Left hindlimb (tissue), 1 donor: ENCODE measurements around the gene DRAXIN.

Experiments used
- DNase-seq: peaks from one replicate; pipeline ENCODE4 v3.0.0-alpha.2; 2018

DRAXIN gene

DNA sequence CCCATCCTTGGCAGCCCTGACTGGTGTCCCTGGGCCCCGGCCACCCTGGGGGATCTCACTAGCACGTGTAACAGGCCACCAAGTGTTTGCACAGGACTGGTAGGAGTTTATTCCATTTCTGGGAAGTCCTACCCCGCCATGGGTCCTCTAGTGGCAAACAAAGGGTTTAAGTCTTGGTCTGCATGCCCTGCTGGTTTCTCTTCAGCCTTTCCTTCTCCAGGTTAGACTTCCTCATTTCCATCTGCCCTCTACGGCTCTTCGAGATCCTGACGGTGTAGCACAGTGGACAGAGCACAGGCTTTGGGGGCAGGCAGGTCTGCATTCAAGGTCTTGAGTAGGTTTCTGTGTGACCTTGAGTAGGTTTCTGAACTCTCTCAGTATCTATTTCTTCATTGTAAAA, 47.3 kb downstream of the DRAXIN start:
- DNase-seq = no peak

DNA sequence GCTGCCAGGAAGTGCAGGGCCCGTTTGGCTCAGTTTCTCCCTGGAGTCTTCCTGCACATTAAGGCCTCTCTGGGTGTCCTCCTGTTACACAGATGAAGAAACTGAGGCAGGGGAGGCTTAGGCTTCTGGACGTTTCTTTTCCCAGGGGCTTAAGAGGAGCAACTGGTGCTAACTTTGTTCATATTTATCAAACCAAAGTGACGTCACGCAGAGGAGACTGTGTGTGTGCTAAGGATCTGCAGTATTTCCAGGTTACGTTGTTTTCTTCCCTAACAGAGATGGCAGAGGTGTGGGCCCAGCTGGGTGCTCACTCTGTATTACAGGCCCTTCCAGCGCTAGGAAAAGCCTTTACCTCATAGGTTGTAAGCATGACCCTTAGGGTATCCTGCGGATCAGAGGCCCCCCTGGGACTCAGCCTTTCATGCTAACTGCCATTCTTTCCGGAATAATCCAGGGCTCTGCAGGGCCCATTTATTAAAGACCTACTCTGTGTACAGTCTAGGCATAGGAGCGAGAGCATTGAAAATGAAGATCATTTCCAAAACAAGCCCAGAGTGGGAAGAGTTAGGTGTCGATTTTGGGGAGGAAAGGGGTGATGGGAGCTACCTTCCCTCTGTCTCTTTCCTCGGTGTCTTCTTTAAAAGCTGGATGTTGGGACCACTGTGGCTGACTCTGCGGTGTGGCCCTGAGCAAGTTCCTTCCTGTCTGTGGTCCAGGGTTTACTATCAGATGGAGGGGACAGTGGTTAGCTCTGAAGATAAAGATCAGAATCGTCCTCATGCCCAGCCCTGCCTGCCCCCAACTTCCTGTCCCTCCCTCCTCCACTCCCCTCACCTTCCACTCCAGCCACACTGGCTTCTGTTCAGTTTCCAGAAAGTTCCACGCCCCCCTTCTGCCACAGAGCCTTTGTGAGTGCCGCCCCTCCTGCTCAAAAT, 49.0 kb downstream of the DRAXIN start:
- no peak for DNase-seq

DNA sequence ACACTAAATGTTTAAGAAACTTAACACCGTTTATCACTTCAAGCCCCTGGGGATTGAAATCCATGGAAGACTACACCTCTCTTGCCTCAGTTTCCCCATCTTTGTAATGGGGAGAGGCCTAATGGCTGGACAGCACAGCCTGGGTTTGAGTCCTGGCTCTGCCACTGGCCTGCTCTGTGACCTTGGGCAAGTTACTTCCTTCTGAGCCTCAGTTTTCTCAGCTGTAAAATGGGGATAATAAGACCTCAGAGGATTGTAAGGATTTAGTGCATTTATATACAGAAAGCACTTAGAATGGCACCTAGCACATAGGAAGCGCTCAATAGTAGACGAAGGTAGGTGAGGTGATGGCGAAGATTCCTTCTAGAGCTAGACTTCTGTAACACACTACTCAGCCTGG, 50.0 kb downstream of the DRAXIN start:
- no peak for DNase-seq

DNA sequence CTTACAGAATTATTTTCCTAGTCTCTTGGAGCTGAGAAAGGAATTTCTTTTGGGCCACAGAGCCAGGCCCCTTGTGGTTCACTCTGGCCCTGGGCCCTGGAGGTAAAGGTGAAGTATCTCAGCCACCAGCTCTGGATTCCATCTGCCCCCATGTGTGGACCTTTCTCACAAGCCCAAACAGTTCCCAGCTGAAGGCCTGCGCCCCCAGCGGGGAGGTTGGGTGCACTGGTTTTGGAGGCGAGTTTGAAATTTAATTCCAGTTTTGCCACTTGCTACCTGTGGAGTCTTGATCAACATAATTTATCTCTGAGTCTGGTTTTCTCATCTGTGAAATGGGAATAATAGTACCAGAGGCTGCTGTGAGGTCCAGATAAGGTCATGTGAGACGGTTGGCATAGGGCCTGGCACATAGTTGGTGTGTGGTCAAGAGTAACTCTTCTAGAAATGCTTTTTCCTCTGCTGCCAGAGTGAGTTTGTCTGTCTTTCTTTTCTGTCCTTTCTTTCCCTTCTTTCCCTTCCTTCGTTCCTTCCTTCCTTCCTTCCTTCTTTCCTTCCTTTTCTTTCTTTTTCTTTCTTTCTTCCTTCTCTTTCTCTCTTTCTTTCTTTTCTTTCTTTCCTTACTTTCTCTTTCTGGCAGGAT, 50.5 kb downstream of the DRAXIN start:
- no peak for DNase-seq

DNA sequence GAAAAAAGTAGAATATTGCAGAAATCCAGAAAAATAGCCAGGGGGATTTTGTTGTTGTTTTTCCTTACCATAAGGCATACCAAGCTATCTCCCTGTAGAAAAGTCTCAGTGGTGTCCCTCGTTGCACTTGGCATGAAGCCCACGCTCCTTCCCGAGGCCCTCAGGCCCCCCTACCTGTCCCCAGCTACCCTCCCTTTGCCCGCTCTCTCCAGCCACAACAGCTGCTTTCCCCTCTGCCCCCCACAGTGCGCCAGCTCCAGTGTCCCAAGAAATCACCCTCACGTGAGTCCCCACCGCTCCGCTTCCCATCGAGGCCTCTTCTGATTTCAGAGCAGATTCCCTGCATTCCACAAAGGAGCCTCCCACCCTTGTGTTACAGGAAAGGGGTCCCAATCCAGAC, 52.8 kb downstream of the DRAXIN start:
- no peak for DNase-seq

DNA sequence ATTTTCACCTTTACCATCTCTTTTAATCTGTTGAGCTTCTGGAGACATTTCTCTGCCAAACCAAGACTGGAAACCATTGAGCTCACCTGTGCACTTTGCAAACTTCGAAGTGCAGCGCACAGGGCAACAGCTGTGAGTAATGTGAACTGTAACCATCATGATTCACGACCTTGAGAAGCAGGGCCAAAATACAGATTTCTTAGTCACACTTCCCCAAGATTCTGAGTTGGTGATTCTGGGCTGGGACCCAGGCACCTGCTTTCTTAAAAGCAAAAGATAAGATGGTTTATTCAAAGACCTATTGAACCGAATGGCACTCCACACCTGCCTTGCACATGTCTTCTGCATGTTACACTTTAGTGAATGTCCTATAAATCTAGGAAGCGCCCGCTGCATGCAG, 54.6 kb downstream of the DRAXIN start:
- DNase-seq = no peak

DNA sequence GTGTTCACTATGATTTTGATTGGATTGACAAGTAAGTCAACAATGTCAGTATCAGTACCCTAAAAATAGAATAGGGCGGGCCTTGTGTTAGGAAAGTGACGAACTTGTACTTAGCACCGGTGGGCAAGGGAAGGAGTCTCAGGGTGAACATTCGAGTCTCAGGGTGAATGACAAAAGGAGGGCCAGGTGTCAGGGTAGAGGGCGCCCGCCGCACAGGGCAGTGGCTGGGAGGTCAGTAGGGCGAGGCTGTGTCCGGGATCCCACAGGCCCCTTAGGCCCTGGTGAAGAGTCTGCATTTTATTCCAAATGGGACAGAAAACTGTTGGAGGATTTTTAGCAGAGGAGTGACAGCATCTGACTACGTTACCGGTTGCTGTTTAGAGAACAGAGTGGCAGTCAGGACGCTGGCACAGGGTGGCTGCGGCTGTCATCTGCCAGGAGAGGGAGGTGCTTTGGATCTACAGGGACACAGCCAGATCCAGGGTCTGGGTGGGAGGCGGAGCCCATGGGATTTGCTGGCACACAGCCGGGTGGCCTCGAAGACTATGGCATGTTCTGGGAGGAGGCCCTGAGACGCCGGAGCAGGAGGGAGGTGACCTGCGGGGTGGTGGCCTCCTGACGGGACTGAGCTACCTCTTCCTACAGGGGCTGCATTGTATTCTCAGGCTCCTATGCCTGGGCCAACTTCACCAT, 55.4 kb downstream of the DRAXIN start:
- DNase-seq = no peak

DNA sequence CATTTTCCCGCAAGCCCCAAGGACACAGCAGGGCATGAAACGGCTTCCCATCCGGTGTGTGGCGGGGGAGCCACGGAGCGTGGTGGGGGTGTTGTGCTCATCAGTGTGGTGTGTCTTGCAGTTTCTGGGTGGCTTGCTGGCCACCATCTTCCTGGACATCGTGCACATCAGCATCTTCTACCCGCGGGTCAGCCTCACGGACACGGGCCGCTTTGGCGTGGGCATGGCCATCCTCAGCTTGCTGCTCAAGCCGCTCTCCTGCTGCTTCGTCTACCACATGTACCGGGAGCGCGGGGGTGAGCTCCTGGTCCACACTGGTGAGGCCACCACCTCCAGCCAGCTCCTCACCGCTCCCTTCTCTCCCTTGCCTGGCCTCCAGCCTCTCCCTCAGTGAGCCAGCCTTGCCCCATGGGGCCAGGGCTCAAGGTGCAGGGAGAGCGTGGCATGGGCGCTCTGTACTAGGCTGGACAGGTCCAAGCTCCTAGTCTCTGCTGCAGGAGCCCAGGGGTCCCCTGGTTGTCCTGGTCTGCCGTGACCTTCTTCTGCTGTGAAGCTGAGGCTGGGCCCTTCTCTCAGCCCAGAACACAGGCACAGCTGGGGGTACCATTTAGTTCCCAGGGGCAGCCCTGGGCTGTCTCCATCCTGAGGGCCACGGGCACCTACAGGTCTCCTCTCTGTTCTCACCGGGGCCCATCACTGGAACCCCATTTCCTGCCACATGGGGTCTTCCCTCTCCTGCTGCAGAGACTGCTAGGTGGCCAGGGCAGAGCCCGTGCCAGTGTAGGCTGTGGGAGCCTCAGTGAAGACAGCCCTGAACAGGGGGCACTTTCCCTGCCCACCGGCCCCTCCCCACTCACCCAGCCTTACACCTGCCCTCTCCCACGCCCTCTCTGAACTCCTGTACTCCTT, 57.0 kb downstream of the DRAXIN start:
- DNase-seq = no peak

DNA sequence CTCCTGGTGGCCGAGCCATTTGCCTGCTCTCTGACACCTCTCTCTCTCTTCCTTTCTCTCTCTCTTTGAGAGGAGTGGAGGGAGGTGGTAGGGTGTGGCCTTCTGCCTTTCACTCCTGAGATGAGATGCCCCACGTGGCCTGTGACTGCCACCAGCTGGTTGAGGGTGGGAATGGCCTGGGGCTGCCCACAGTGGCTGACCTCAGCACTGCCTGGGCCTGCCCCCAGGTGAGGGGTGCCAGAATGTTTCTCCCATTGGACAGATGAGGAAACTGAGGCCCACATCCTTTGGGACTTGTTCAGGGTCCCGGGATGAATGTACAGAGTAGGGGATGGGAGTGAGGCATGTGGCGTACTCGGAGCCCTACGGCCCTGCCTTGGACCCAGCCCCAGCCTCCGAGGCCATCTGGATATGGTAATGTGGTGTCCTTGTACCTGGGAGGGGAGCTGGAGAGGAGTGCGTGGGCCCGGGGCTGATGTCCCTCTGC, 57.7 kb downstream of the DRAXIN start:
- DNase-seq = no peak

DNA sequence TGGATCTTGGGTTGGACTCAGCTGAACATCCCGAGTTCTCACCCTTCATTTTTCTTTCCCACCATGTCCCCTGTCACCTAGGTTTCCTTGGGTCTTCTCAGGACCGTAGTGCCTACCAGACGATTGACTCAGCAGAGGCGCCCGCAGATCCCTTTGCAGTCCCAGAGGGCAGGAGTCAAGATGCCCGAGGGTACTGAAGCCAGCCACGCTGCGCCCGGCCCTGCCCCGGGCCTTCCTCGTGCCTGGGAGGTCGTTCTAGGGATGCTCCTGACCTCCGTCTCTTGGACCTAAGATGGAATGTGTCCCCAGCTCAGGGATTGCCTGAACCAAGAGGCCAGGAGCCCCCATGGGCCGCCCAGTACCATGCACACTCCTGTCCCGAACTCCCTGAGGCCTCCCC, 58.5 kb downstream of the DRAXIN start:
- no peak for DNase-seq

DNA sequence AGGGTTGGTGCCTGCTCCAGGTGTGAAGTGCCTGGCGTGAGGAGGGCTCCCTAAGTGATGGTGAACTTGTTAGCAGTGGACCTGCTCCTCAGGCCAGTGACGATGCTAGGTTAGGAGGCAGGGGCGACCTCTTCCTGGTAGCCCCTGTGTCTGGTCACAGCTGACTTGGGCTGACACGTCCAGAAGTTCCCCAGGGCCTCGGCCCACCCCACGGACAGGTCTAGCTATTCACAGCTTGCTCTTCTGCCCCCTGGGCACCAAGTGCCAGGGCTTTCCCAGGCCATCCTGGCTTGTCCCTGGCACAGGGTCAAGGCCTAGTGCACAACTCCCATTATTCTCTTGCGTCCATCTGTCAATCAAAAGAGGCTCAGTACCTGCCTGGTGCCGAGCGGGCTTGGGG, 59.6 kb downstream of the DRAXIN start:
- no peak for DNase-seq

DNA sequence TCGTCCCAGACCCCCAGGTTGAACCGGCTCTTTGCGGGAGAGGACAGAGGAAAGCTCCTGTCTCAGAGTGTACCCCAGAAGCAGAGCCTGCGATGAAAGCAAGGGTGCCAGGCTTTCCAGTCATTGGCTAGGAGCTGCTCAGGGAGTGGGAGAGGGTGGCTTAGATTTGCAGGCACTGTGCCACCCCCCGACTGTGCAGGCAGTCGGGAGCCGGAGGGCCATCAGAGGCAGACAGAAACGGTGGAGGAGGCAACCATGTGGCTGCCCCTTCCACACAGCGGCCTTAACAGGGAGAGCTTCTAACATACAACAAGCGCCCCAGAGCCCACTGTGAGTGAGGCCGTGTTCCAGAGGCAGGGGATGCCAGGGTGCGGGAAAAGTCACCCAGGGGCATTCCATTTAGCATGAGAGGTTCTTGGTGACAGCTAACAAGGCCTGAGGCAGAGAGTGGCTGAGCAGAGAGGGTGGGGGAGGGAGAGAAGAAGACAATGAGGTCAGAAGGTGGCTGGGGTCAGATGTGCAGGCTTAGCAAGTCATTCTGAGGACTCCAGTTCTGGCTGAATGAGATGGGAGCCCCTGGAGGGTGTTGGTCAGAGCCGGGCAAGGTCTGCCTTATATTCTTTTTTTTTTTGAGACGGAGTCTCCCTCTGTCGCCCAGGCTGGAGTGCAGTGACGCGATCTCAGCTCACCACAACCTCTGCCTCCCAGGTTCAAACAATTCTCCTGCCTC, 61.0 kb downstream of the DRAXIN start:
- no peak for DNase-seq

DNA sequence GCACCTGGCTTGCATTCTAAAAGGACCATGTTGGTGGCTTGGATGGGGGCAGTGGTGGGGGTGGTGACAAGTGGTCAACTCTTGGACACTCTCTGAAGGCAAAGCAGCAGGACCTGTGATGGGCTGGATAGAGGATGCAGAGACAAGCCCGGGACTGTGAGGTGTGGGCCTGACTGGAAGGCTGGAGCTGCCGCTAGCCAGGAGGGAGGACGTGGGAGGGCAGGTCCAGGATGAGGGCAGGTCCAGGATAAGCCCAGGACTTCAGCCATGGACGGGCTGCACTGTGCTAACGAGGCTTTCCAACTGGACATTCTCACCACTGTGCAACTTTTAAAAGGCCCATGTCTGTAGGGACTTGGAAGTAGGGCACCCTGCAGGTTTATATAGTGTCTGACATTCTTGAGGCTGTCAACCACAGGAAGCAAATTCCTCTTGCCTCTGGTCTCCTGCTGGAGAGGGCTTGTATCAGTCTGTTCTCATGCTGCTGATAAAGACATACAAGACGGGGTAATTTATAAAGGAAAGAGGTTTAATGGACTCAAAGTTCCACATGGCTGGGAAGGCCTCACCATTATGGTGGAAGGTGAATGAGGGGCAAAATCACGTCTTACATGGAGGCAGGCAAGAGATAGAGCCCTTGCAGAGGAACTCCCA, 62.2 kb downstream of the DRAXIN start:
- no peak for DNase-seq

DNA sequence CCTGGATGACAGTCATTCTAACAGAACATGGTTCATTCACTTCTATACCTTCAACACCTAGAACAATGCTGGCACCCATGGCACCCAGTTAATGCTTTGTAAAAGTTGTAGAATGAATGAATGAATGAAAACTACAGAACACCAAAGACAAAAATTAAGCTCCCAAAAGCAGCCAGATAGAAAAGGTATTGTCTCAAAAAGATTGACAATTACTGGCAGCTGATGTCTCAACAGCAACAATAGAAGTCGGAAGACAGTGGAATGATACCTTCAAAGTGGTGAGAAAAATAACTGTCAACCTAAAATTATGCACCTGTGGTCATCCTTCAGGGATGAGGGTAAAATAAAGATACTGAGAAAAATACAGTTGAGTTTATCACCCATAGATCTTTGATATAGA, 65.5 kb downstream of the DRAXIN start:
- DNase-seq = no peak

DNA sequence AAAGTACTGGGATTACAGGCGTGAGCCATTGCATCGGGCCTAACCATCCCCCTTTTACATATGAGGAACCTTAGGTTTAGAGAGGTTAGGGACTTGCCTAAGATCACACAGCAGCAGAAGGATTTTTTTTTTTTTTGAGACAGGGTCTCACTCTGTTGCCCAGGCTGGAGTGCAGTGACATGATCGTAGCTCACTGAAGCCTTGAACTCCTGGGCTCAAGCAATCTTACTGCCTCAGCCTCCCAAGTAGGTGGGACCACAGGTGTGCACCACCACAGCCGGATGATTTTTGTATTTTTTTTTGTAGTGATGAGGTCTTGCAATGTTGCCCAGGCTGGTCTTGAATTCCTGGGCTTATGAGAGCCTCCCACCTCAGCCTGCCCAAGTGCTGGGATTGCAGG, 68.3 kb downstream of the DRAXIN start:
- no peak for DNase-seq

DNA sequence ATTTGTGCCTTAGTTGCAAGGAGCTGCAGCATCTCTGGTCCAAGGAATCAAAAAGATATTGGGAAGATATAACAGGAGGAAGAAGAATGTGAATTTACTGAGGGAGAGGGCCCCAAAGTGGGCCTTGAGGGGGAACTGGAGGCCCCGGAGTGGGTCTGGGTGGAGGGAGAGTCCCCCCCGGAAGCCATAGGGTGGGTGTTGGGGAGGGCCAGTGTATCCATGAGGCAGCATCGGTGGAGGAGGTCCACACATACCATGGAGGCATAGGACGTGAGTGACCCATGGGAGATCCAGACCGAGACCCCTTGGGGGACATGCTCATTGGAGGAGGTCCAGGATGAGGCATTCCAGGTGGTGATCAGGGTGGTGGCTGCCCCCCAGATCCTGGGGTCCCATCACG, 69.8 kb downstream of the DRAXIN start:
- no peak for DNase-seq

DNA sequence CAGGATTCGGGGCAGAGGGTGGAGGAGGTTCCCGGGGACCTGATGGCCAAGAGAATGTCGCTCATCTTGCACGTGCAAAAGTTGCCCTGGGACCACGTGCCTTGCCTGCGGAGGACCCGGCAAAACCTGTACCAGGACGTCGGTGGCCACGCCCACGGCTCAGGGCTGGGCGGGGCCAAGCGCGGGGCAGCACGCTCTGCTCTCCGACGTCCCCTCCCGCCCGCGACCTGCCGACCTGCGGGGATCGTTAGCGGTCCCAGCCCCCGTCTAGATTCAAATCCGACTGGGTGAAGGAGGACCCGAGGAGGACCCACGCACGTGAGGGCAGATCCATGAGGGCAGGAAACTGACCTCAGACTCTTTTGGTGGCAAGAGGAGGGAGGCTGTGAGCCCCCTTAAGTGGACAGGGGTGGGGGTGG, 70.5 kb downstream of the DRAXIN start, which contains the start of gene C1orf167:
C1orf167 (plus strand) TSS at position 206 of the 419 bp plus-strand sequence. CDS start 2,208 bp downstream, outside the sequence.
- no peak for DNase-seq

DNA sequence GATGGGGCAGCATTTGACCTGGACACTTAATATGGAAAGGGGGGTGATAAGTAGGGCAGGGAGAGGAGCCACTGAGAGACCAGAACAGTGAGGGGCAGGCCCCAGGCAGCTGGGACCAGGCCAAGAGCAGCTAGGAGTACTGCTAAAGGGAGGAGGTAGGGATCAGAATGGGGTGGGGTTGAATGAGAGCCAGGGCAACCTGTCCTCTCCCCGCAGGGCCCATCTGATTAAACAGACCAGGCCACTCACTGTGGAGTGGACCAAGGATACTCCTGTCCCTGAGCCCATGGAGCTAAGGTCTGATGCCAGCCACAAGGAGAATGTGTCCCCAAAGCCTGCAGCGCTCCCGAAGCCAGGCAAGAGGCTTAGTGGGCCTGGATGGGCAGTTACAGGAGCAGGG, 72.6 kb downstream of the DRAXIN start:
- no peak for DNase-seq

DNA sequence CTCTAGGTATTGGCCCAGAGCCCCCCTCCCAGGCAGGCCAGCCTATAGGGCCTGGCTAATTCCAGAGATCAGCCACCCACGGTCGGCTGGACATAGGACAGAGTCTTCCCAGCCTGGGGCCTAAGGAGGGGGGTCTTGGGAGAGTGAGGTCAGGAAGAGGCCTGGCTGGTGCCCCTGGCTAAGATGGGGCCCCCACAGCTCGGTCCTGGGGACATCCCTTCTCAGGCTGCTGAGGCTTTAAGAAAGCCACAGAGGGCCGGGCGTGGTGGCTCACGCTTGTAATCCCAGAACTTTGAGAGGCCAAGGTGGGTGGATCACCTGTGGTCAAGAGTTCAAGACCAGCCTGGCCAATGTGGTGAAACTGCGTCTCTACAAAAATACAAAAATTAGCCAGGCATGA, 73.0 kb downstream of the DRAXIN start:
- no peak for DNase-seq

DNA sequence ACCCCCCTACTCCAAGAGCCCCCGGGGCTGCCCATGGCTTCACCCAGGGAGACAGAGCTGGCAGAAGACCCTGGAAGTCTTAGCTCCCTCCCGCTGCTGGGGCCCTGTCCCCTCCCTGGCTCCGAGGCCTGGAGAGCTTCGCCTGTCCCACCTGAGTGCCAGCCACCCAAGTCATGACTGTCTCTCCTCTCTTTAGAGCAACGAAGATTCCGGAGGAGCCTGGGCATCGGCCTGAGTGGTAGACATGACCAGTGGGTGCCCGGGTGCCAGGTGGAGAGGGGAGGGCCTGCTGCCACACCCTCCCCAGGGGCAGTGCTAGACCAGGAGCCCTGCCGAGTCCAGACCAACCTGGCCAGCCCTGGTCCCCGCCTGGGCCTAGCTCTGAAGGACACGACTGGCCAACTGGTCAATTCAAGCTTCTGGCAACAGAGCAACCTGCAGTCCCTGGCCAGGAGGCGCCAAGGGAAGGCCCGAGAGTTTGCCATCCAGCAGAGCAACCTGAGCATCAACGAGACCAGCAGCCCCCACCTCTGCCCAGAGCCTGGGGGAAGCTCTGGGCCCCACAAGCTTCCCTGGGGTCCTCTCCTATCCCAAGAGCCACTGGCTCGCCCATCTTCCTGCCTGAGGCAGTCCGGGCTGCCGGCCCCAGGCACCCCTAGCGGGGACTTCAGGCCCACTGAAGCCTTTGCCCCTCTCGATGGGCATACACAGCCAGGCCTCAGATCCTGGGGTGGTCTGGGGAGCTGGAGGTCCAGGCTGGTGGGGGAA, 74.3 kb downstream of the DRAXIN start:
- DNase-seq = no peak
